ENCODE results near the gene RNH1.

DNA sequence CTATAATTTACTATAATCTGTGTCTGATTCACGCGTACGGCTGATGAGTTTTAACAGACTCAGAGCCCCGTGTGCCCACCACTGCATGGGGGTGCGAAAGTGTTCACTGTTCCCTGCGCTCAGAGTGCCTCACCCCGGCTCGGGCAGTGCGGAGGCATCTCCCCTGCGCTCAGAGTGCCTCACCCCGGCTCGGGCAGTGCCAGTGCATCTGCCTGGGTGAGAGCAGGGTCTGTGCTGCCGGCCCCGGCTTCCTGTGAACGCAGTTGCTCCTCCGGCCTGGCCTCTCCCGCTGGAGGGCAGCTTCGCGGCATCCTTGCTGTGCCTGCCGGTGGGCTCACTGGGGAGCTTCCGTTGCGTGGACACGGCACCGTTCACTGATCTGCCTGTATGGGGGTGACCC is 42.7 kb downstream of the RNH1 start:
- no peak for TF ChIP-seq EZH2 (IDR thresholded peaks at IDR 0.05; ENCODE audit: insufficient read depth, poor library complexity, severe bottlenecking)
- no peak for TF ChIP-seq EZH2phosphoT487 (IDR thresholded peaks at IDR 0.05; ENCODE audit: insufficient read depth, low read depth)
